ENCODE measurements around the gene LRR1. TPM values are rescaled to one million over a fixed set of nuclear protein-coding genes. Genes with fewer than 3 reads are reported as not detected.
A peak's percentile ranks its signal among the peaks of the same experiment; 100 is the strongest.

LRR1 gene
- total and polyA plus RNA-seq, 4 donors = 3.7 to 23.2 (median 4.1) TPM

- no peak for TF ChIP-seq RXRA (IDR thresholded peaks at IDR 0.05)
- TF ChIP-seq SP1 (IDR thresholded peaks at IDR 0.05) = peak; percentile 22
- no peak for TF ChIP-seq TAF1 (conservative IDR thresholded peaks at IDR 0.05)
- no peak for TF ChIP-seq NR2F2 (IDR thresholded peaks at IDR 0.05)
- TF ChIP-seq RAD21 (IDR thresholded peaks at IDR 0.05) = peak; percentile 90
- no peak for TF ChIP-seq JUND (IDR thresholded peaks at IDR 0.05)
- no peak for TF ChIP-seq EGR1 (IDR thresholded peaks at IDR 0.05; ENCODE audit: low read depth in 2 of 2)
- peak in 1 of 2 donors; percentile 79 for TF ChIP-seq GABPA (IDR thresholded peaks at IDR 0.05 in 1 of 2, conservative IDR thresholded peaks at IDR 0.05 in 1 of 2)
- peak; percentile 42 for TF ChIP-seq MAX (IDR thresholded peaks at IDR 0.05)
- TF ChIP-seq FOXA1 (IDR thresholded peaks at IDR 0.05) = no peak
- TF ChIP-seq HNF4G (IDR thresholded peaks at IDR 0.05) = no peak
- TF ChIP-seq ATF3 (IDR thresholded peaks at IDR 0.05) = no peak
- TF ChIP-seq REST (IDR thresholded peaks at IDR 0.05) = peak; percentile 78
- TF ChIP-seq CTCF (IDR thresholded peaks at IDR 0.05; ENCODE audit: low read depth, low read length, missing input control) = peak; percentile 80
- TF ChIP-seq FOXA2 (IDR thresholded peaks at IDR 0.05) = no peak
- TF ChIP-seq HNF4A (conservative IDR thresholded peaks at IDR 0.05) = no peak
- no peak for TF ChIP-seq ZBTB33 (IDR thresholded peaks at IDR 0.05)
- peak; percentile 45 for TF ChIP-seq YY1 (IDR thresholded peaks at IDR 0.05)
- WGBS = under 1% methylated on average over 101 of the region's 101 CpGs
- Histone ChIP-seq H3K9ac (ENCODE audit: low read depth in 1 of 2, low read length in 2 of 2) (peak overlapping the region; percentile 89 to 98), H3K4me3 (ENCODE audit: low read depth in 1 of 3, low read length in 3 of 3) (peak overlapping the region; percentile 55 to 95 (median 85)), H3K4me1 (ENCODE audit: control insufficient read depth in 4 of 4, insufficient read depth in 4 of 4, low read length in 3 of 4) (peaks cover 2 to 21% (median 10%) of the 10 kb centered on the region in 4 donors), H3K27me3 (ENCODE audit: control insufficient read depth in 4 of 4, insufficient read depth in 4 of 4, low read length in 3 of 4) (no peaks in the 10 kb centered on the region), H3K27ac (ENCODE audit: low read depth in 1 of 2, low read length in 2 of 2) (peak overlapping the region; percentile 89 to 99), H3K9me3 (ENCODE audit: control insufficient read depth in 4 of 4, low read length in 3 of 4) (no peaks in the 10 kb centered on the region), H3K36me3 (ENCODE audit: control insufficient read depth in 4 of 4, insufficient read depth in 3 of 4, low read depth in 1 of 4, low read length in 3 of 4) (peaks cover 0 to 6% (median 0%) of the 10 kb centered on the region in 4 donors)
- peak; percentile 89 for DNase-seq (ENCODE audit: low spot score)
Observed at GRCh38 chr14:49633640-49634546, 35.2 kb downstream of the LRR1 start.
